Posterior cingulate gyrus (tissue), 11 donors: ENCODE measurements around the gene OR2Y1.
"Not testable (repeated sequence)": the region's sequence is repeated elsewhere in the genome, so short reads cannot be mapped to it uniquely, and the experiment has no call there.

Source experiments
- DNase-seq, 10 donors: peaks; one replicate each; pipeline versions ENCODE4 v3.0.0 to v3.0.0-alpha.2; 2020 to 2021; ENCODE audit warnings: mixed read lengths in 3 of 10
- intact Hi-C: fragments of 100-400 bp; cut with DNase I; formaldehyde crosslinking; loops from one replicate; pipeline ENCODE4 v1.15.1; 2023

Gene OR2Y1

GRCh38 chr5:180744253-180744652 lies 4.4 kb upstream of the OR2Y1 start:
- intact Hi-C loops = no loop called here
- DNase-seq = no peak

GRCh38 chr5:180742727-180743126 lies 2.9 kb upstream of the OR2Y1 start:
- intact Hi-C loops = no loop called here
- DNase-seq = no peak

GRCh38 chr5:180740953-180741352 lies 1.1 kb upstream of the OR2Y1 start:
- intact Hi-C loops, DNase-seq: not testable (repeated sequence)

GRCh38 chr5:180739271-180739670 lies 587 bp downstream of the OR2Y1 start:
- intact Hi-C loops = no loop called here
- DNase-seq = no peak

GRCh38 chr5:180736536-180736935 lies 3.3 kb downstream of the OR2Y1 start:
- intact Hi-C loops = no loop called here
- no peak for DNase-seq

GRCh38 chr5:180724944-180725343 lies 14.9 kb downstream of the OR2Y1 start:
- no peak for DNase-seq
- intact Hi-C loops = no loop called here

GRCh38 chr5:180723936-180724335 lies 15.9 kb downstream of the OR2Y1 start:
- no peak for DNase-seq
- intact Hi-C loops = no loop called here

- DNase-seq = no peak
- intact Hi-C loops = no loop called here
Measured at GRCh38 chr5:180720486-180720885, 19.4 kb downstream of the OR2Y1 start.

- intact Hi-C loops = no loop called here
- no peak for DNase-seq
Measured at GRCh38 chr5:180719781-180720180, 20.1 kb downstream of the OR2Y1 start.

GRCh38 chr5:180718810-180719453 lies 20.9 kb downstream of the OR2Y1 start:
- intact Hi-C loops = no loop called here
- DNase-seq = no peak

GRCh38 chr5:180717989-180718388 lies 21.9 kb downstream of the OR2Y1 start:
- intact Hi-C loops = no loop called here
- no peak for DNase-seq

- DNase-seq = no peak
Measured at GRCh38 chr5:180704362-180704761, 35.5 kb downstream of the OR2Y1 start.

GRCh38 chr5:180703912-180704311 lies 35.9 kb downstream of the OR2Y1 start:
- intact Hi-C loops = no loop called here
- no peak for DNase-seq

More at GRCh38 chr5:180704362-180704761, 35.5 kb downstream of the OR2Y1 start:
- intact Hi-C loops = no loop called here

- DNase-seq, intact Hi-C loops: not testable (repeated sequence)
Measured at GRCh38 chr5:180703371-180703770, 36.5 kb downstream of the OR2Y1 start.

- intact Hi-C loops, DNase-seq: not testable (repeated sequence)
Measured at GRCh38 chr5:180700440-180700839, 39.4 kb downstream of the OR2Y1 start.

GRCh38 chr5:180699042-180699441 lies 40.8 kb downstream of the OR2Y1 start:
- no peak for DNase-seq
- intact Hi-C loops = no loop called here

GRCh38 chr5:180696116-180696515 lies 43.7 kb downstream of the OR2Y1 start:
- intact Hi-C loops = no loop called here
- DNase-seq = no peak

GRCh38 chr5:180692429-180692828 lies 47.4 kb downstream of the OR2Y1 start:
- intact Hi-C loops = no loop called here
- no peak for DNase-seq

- DNase-seq = no peak
- intact Hi-C loops = no loop called here
Measured at GRCh38 chr5:180691046-180691445, 48.8 kb downstream of the OR2Y1 start.

- DNase-seq = no peak
- intact Hi-C loops = no loop called here
Measured at GRCh38 chr5:180690562-180690961, 49.3 kb downstream of the OR2Y1 start.

GRCh38 chr5:180689775-180690174 lies 50.1 kb downstream of the OR2Y1 start:
- DNase-seq = no peak
- intact Hi-C loops = no loop called here
